GM12892 (cell line): ENCODE results near the gene SLC43A3.

Experiments used
- POLR2A ChIP-seq: IDR thresholded peaks from 2 replicates; pipeline ENCODE4 v1.6.1; 2011; ENCODE audit warnings: low read depth, low read length, control low read depth
- POLR2AphosphoS5 ChIP-seq: IDR thresholded peaks from 2 replicates; pipeline ENCODE4 v1.6.1; 2011; ENCODE audit warnings: low read depth, low read length, control low read depth
- TAF1 ChIP-seq: IDR thresholded peaks from 2 replicates; pipeline ENCODE4 v1.6.1; 2011; ENCODE audit warnings: low read depth, mild to moderate bottlenecking, control low read depth, low read length, borderline replicate concordance

- TF ChIP-seq POLR2AphosphoS5 (no peak), POLR2A (no peak), TAF1 (no peak)
These were observed 49.8 kb downstream of the SLC43A3 start for GRCh38 chr11:57377107-57377506.
